Stimulated activated CD4-positive, alpha-beta T cell treated with anti-CD3 and anti-CD28 coated beads, Interleukin-2, amount 100 ng/mL, for 4 hours (primary cell): ENCODE measurements around the gene LPP.
"Not testable (repeated sequence)": the region's sequence is repeated elsewhere in the genome, so short reads cannot be mapped to it uniquely, and the experiment has no call there.

Source experiments
- DNase-seq: peaks from one replicate; pipeline ENCODE4 v3.0.0-alpha.2; 2020; ENCODE audit warnings: low read depth

Gene LPP

DNA sequence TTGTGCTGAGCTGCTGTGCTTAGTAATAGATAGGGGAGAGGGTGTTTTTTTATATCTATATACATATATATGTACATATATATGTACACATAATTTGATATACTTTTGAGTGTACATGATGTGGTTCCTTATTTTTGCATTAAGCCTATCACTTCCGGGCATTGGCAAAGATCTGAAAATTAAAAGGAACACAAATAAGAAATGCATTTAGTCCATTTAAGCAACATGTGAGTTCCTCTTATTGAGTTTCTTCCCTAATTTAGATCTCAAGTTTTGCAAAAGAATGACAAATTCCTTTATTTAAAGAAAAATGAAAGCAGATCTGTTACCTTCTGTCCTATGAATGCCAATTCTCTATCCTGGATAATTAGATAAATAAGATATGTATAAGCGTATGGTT lies 435.1 kb downstream of the LPP start:
- DNase-seq = no peak

DNA sequence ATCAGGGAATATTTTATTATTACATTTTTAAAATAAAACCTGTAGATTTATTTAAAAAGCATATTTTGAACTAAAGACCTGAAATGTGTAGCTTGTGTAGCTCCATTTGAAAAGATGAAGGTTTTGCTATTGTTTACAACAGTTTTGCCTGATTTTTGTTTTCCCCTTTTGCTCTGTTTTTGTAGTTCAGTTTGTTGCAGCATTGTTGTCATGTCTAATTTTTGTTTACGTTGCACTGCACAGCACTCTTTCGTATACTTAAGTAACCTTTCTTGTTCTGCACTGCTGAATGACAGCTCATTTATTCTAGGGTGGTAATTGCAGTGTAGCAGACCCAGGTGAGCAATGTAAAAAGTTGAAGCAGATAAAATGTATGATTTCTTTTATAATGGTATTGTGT lies 435.8 kb downstream of the LPP start:
- DNase-seq = no peak

DNA sequence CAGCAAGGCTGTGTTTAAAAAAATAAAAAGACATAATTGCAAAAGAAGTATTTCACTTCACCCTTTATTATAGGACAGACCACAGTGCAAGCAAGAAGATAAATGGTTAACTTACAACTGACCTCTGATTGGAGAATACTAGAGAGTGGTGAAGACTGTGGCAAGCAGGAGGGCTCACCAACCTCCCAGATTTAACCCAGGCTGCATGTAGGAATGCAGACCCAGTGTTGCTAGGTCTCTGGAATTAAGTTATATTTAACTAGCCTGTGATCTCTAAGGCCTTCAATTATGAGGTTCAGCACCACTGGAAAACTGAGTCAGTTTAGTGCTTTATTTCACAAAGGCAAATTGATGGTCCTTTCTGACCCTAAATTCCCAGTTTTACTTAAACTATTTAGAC lies 436.6 kb downstream of the LPP start:
- no peak for DNase-seq

DNA sequence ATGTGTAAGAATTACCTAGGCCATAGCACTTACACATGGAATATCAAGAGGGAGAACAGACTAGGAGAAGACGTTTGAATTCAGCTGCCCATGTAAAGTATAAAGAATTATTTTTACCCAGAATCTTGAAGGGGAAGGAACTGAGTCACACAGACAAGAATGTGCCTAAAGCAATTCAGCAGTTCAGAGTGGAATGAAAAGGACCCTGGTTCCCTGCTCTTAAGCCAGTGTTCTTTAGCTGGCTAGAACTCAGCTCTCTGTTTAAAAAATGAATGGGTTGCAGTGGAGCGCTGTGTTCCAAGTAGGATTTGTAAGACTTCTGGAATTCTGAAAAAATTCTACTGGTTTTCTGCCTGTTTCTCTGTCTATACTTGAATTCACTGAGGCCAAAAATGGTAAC lies 440.2 kb downstream of the LPP start:
- no peak for DNase-seq

DNA sequence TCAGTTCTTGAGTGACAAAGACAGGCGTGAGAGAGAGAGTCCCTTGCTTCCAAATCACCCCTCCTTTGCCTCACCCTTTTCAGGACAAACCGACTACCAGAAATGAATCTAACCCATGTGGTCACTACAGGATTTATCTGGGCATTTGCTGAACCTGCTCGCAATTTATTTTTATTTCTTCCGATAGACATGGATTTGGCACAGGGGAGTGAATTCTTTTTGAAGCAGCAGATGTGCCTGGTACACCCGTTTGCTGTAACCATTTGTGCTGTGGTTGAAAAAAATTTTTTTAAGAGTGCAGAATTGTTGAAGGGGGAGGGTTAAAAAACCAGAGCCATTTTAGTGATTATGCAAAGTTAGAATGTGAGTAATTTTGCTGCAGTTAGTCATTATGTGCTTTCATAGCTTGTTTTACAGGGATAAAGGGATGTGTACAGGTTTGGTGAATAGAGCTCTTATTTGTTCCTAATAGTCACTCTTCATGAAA lies 442.0 kb downstream of the LPP start:
- DNase-seq = no peak

DNA sequence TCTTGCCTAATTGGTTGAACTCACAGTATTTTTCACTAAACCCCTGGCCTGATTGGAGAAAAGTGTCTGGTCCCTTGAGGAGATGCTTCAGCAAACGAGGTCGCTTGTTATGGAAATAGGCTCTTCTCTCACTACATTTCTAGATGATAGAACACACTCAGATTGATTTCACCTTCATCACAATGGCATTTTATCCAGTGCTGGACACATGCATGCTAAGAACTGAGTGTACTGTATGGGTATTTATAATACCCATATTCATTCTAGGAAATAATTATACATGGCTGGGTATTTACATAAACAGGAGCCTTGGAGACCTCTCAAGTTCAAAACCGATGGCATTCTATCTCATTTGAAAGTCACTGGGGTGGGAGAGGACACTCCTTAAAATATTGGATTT lies 444.9 kb downstream of the LPP start:
- DNase-seq = no peak

DNA sequence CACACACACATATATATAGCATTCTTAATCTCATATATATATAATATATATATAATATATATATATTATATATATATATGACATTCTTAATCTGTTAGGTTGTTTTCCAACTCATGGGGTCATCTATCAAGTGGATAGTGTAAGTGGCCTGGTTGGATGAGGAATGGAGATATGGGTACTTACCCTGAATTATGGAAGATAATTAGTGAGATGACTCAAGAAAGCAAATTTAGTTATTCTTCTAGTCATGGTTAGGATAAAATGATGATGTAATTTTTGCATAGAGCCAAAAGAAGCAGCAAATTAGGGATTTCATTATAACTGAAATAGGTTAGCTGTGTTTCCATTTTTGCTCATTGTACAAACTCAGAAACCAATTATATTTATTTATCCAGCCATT lies 448.2 kb downstream of the LPP start:
- no peak for DNase-seq

DNA sequence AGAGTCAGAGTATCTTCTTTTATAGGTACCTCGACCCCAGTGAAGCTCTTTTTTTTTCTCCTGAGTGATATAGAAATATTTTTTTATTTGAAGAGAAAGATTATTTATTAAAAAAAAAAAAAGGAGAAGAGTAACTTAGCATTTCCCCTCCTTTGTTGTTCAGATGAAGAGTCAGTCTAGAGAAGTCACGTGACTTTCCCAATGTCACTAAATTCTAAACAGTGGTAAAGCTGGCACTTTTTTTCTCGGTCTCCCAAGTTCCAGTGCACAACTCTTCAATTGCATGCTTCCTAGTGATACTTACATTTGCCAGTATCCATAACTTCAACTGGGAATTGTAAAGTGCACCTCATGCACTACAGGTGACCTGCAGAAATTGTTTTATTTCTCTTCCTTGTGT lies 448.7 kb downstream of the LPP start:
- DNase-seq = no peak

DNA sequence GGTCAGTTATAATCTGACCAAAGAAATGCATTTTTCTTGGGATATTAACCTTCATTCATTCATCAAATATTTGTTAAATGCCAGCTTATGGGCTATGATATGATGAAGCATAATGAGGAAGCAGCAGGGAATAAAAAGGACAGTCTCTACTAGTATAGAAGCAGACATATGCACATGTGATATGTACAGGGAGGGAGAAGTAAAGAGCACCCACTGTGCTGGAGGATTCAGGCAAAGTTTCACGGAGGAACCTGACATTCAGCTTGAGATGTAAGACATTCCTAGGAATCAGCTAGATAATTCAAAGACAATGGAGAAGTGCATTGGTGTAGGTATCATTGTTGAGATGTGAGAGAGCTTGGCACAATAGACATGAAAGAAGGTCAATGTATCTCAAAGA lies 450.7 kb downstream of the LPP start:
- no peak for DNase-seq

DNA sequence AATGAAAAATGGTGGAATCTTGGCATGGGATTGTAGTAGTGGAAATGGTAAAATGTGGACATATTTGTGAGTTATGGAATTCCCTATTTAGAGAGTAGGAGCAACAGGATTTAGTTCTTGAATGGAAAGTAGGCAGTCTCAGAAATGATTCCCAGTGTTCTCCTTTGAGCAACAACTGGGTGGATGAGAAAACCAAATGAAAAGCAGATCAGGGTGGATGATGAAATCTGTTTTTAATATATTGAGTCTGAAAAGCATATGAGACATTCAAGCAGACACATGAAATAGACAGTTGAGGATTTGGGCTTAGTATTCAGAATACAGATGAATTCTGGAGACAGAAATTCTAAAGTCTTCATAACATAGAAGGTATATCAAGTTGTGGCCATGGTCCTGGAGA lies 451.3 kb downstream of the LPP start:
- DNase-seq = no peak

DNA sequence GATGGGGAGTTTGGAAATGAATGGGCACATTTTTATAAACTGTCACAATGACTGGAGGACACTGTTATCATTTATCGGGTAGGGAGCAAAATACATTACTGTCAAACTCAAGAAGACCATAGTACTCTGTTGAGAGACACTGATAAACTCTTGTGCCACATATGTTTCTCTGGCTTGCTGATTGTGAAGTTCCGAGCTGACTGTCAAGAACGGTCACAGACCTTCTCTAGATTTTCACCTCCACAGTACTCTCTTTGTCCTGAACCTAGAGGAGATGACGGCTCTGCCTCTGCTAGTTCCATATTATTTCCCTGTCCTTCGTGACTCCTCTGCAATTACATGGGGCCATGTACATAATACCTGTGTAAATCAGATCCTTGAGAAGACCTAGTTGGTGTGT lies 451.9 kb downstream of the LPP start:
- DNase-seq = no peak

DNA sequence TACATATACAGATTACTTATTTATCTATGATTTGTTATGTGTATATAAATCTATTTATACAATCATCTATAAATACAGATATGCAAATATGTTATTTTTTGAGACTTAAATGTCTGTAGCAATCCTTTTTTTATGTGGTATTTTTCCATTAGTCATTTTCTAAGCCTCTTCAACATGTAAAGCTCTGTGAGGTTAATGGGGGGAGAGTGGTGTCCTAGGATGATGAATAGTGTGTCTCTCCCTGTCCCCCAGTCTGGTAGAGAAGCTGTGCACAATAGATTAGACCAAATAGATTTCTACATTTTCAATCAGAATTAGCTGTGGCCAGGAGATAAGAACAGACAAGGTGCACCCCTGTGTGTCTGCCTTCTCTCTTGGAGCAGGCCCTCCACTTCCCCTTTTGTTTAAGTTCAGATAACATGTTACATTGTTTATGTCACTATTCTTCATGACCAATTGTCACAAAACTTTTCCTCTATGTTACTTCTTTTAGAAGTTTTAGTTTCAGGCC lies 453.9 kb downstream of the LPP start:
- DNase-seq = no peak

DNA sequence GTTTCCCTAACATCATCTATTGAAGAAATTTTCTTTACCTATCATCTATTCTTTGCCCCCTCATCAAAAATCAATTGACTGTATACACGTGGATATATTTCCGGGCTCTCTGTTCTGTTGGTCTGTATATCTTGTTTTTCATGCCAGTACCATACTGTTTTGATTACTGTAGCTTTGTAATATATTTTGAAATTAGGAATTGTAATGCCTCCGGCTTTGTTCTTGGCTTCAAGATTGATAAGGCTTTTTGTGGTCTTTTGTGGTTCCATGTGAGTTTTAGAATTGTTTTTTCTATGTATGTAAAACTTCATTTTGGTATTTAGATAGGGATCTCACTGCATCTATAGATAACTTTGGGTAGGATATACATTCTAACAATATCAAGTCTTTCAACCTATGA lies 454.4 kb downstream of the LPP start:
- DNase-seq = no peak

DNA sequence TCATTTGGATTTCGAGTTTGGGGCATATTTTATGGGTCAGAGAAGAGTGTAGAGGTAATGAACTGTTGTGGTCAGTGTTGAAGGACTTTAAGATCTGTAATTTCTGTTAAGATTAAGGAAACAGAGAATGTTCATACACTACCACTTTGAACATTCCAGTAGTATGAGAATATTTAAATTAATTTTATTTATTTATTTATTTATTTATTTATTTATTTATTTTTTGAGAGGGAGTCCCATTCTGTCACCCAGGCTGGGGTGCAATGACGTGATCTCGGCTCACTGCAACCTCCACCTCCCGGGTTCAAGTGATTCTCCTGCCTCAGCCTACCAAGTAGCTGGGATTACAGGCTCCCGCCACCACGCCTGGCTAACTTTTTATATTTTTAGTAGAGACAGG lies 459.8 kb downstream of the LPP start:
- not testable (repeated sequence) for DNase-seq

DNA sequence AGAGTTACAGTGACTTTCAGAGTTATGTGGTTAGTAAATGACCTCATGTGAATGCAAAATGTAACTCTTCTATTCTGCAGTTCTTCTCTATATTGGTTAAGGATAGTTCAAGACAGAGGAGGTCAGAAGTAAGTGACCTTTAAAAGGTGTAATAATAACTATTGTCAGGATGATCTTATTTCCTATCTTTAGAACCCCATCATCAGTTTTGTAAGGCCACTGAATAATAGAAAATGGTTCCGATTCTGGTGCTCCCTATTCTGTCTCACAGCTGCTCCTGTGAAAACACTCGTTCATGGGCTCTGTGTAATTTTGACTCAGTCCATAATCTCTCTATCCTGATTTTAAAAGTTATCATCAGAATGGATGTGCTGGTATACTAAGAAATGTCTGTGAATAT lies 463.3 kb downstream of the LPP start:
- DNase-seq = no peak

DNA sequence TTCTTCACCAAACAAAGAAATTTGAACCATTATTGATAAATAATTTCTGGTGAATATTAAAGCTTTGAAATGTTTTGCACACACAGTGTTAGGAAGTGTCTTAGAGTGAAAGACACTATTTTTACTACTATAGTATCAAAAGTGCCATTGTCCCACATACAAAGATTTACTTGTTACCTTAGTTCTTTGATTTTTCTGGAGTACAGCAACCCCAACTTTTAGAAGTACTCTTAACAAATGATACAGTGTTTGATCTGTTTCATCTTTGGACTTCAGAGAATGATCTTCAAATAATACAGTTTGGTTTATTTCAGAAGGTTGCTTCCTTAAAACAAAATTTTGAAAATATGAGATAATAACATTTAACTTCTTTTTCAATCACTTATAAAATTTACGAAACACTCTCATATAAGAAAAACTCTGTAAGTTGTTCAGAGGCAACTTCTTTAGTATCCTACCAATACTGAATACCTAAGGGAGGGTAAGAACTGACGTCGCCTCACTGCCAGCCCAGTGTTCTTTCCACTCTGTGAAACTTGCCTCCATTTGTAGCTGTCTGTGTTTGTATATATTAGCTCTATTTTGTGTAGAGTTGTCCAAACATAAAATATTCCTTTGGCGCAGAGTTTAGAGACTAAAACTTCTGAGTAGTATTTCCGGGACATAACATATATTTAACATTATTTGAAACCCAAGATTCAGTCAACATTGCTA lies 464.2 kb downstream of the LPP start:
- no peak for DNase-seq

DNA sequence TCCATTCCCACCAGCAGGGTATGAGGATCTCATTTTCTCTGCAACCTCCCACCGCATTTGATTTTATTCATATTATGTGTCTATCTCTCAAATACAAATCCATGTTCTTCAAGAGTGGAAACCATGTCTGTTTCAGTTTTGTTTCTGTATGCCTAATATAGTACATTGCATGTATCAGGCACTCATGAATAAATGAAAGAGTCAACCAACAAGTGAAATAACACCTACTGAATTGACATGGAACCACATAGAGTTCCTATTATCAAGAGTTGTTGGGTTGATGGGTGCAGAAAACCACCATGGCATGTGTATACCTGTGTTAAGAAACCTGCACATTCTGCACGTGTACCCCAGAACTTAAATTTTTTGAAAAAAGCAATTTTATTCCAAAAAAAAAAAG lies 466.8 kb downstream of the LPP start:
- DNase-seq = no peak

DNA sequence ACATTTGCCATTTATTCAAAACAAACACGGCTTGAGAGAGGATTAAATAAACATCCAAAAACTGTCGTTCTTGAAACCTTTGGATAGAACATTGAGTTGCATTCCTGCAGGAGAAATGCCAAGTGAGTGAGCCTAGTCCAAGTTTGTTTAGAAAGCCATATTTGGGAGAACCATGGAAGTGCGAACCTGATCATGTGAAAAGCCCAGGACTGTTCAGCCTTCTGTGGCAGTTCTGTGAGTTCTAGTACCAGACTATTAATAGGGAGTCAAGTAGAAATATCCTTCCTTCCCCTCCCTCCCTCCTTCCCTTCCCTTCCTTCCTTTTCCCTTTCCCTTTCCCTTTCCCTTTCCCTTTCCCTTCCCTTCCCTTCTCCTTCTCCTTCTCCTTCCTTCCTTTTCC lies 470.4 kb downstream of the LPP start:
- no peak for DNase-seq

DNA sequence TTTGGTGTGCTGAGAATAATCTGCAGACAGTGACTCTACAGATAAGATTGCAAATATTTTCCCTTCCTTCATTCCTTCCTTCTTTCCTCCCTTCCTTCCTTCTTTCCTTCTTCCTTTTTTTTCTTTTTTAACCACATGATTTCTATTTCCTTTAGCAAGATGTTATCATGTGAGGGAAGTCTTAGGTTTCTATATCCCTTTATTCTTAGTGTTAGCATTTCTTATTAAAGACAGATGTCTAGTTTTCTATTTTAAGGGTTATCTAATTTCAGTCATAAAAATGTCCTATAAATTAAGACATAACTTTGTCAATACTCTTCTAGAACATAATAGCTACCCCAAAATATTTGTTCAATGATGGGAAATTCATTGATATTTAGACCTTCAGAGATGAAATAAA lies 470.9 kb downstream of the LPP start:
- DNase-seq = no peak

DNA sequence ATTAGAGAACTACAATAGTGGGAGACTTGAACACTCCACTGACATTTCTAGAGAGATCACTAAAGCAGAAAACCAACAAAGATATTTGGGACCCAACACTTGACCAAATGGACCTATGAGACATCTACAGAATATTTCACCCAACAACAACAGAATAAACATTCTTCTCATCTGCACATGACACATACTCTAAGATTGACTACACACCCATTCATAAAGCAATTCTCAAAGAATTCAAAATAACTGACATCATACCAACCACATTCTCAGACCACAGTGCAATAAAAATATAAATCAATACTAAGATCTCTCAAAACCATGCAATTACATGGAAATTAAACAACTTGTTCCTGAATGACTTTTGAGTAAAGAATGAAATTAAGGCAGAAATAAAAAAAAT lies 473.7 kb downstream of the LPP start:
- DNase-seq = no peak

DNA sequence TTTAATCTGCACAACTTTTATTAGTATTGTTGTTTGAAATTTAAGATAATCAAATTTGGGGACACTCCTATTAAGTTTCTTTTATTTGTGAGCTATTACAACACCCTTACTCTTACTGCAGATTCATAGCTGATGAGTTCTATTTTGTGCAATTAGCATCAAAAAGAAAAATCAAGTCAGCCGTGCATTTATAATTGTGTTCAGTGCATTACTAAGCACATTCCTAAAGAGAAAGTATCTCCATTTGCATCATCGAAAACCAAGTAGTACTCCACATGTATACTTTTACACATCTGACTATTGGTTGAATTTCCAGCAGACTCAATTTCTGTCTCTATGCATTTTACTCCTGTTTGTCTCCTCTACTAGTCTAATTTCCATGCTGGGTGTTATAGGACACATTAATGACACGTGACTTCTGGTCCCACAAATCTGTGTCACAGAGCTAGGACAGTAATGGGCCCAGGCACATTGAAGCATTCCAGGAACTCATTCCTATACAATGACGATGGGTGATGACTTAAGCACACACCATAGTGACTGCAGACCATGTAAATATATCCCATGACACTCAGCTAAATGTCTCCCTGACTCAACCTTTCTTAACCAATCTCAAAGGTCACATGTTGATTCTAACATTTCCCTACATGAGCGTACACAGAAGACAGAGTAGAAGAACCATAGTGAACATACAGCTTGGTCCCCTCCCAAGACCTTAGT lies 477.5 kb downstream of the LPP start:
- DNase-seq = no peak

DNA sequence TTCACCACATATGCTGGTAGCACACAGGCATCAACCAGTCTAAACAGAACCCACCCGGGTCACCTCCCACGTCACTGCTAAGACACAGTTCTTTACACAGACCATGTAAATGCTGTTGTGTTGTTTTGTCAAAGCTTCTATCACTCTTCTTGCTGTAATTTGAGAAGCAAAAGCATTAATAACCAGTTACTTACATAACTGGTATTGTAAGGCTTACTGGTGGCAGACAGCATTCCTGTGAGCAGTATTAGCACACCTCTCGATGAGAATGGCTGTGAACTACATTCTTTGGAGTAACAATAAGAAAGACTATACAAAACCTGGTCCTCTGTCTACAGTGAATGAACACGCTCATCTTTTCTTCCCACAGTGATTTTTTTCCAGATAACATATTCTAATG lies 479.2 kb downstream of the LPP start:
- DNase-seq = no peak

DNA sequence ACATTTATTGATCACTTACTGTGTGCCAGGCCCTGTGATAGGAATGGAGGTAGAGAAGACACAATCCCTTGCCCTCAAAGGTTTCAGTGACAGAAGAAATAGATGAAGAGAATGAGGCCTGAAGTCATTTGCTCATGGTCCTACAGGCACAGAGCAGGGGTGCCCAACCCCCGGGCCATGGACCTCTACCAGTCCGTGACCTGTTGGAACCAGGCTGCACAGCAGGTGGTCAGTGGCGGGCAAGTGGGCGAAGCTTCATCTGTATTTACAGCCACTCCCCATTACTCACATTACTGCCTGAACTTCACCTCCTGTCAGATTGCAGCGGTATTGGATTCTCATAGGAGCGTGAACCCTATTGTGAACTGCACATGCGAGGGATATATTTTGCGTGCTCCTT lies 480.3 kb downstream of the LPP start:
- no peak for DNase-seq
